ENCODE data around the gene RCHY1.
"Not testable (repeated sequence)": the region's sequence is repeated elsewhere in the genome, so short reads cannot be mapped to it uniquely, and the experiment has no call there.

Gene RCHY1

GRCh38 chr4:75530556-75531322 is 16.5 kb upstream of the RCHY1 start:
- Mint-ChIP-seq H3K27ac (no peak overlapping the region), H3K27me3 (no peaks in the 10 kb centered on the region), H3K4me3 (no peak overlapping the region), H3K4me1 (peaks cover 5% of the 10 kb centered on the region), H3K36me3 (peaks cover 45% of the 10 kb centered on the region), H3K9me3 (peaks cover 15% of the 10 kb centered on the region)

GRCh38 chr4:75527482-75527881 is 13.3 kb upstream of the RCHY1 start:
- H3K4me3 Mint-ChIP-seq: no peak overlapping the region
- H3K27me3 Mint-ChIP-seq: no peaks in the 10 kb centered on the region
- H3K27ac Mint-ChIP-seq: no peak overlapping the region
- H3K9me3 Mint-ChIP-seq: peaks cover 10% of the 10 kb centered on the region
- peaks cover 21% of the 10 kb centered on the region for H3K4me1 Mint-ChIP-seq
- peaks cover 46% of the 10 kb centered on the region for H3K36me3 Mint-ChIP-seq

GRCh38 chr4:75525910-75526309 is 11.7 kb upstream of the RCHY1 start:
- peaks cover 35% of the 10 kb centered on the region for H3K36me3 Mint-ChIP-seq
- peaks cover 29% of the 10 kb centered on the region for H3K4me1 Mint-ChIP-seq
- H3K9me3 Mint-ChIP-seq: peaks cover 5% of the 10 kb centered on the region
- no peaks in the 10 kb centered on the region for H3K27me3 Mint-ChIP-seq
- no peak overlapping the region for H3K4me3 Mint-ChIP-seq
- peak overlapping the region; percentile 51 for H3K27ac Mint-ChIP-seq

- Mint-ChIP-seq H3K36me3 (peaks cover 33% of the 10 kb centered on the region), H3K27ac (no peak overlapping the region), H3K9me3 (no peaks in the 10 kb centered on the region), H3K27me3 (no peaks in the 10 kb centered on the region), H3K4me3 (no peak overlapping the region), H3K4me1 (peaks cover 38% of the 10 kb centered on the region)
These were observed 10.9 kb upstream of the RCHY1 start for GRCh38 chr4:75525086-75525485.

- Mint-ChIP-seq H3K4me3 (peak overlapping the region; percentile 26), H3K36me3 (peaks cover 30% of the 10 kb centered on the region), H3K4me1 (peaks cover 66% of the 10 kb centered on the region)
- not testable (repeated sequence) for H3K9me3 Mint-ChIP-seq, H3K27me3 Mint-ChIP-seq, H3K27ac Mint-ChIP-seq
These were observed 5.2 kb upstream of the RCHY1 start for GRCh38 chr4:75519452-75519851.

GRCh38 chr4:75516144-75516543 is 1.9 kb upstream of the RCHY1 start:
- H3K36me3 Mint-ChIP-seq: peaks cover 25% of the 10 kb centered on the region
- H3K27ac Mint-ChIP-seq: peak overlapping the region; percentile 8
- no peaks in the 10 kb centered on the region for H3K27me3 Mint-ChIP-seq
- H3K4me3 Mint-ChIP-seq: no peak overlapping the region
- H3K4me1 Mint-ChIP-seq: peaks cover 52% of the 10 kb centered on the region
- H3K9me3 Mint-ChIP-seq: no peaks in the 10 kb centered on the region

GRCh38 chr4:75514949-75515612 is 878 bp upstream of the RCHY1 start:
- peaks cover 41% of the 10 kb centered on the region for H3K4me1 Mint-ChIP-seq
- H3K4me3 Mint-ChIP-seq: no peak overlapping the region
- H3K9me3 Mint-ChIP-seq: no peaks in the 10 kb centered on the region
- no peaks in the 10 kb centered on the region for H3K27me3 Mint-ChIP-seq
- H3K27ac Mint-ChIP-seq: peak overlapping the region; percentile 98
- peaks cover 22% of the 10 kb centered on the region for H3K36me3 Mint-ChIP-seq

- no peaks in the 10 kb centered on the region for H3K27me3 Mint-ChIP-seq
- H3K4me1 Mint-ChIP-seq: peaks cover 29% of the 10 kb centered on the region
- no peaks in the 10 kb centered on the region for H3K9me3 Mint-ChIP-seq
- H3K36me3 Mint-ChIP-seq: peaks cover 14% of the 10 kb centered on the region
- H3K27ac Mint-ChIP-seq: peak overlapping the region; percentile 98
- no peak overlapping the region for H3K4me3 Mint-ChIP-seq
These were observed 575 bp downstream of the RCHY1 start for GRCh38 chr4:75513526-75514130.

- H3K36me3 Mint-ChIP-seq: peaks cover 11% of the 10 kb centered on the region
- H3K27me3 Mint-ChIP-seq: no peaks in the 10 kb centered on the region
- no peaks in the 10 kb centered on the region for H3K9me3 Mint-ChIP-seq
- no peak overlapping the region for H3K4me3 Mint-ChIP-seq
- H3K4me1 Mint-ChIP-seq: peaks cover 24% of the 10 kb centered on the region
- no peak overlapping the region for H3K27ac Mint-ChIP-seq
These were observed 1.6 kb downstream of the RCHY1 start for GRCh38 chr4:75512386-75513211.

- peaks cover 11% of the 10 kb centered on the region for H3K36me3 Mint-ChIP-seq
- H3K9me3 Mint-ChIP-seq: no peaks in the 10 kb centered on the region
- H3K27me3 Mint-ChIP-seq: no peaks in the 10 kb centered on the region
- peaks cover 27% of the 10 kb centered on the region for H3K4me1 Mint-ChIP-seq
- H3K27ac Mint-ChIP-seq: no peak overlapping the region
- no peak overlapping the region for H3K4me3 Mint-ChIP-seq
These were observed 2.4 kb downstream of the RCHY1 start for GRCh38 chr4:75511841-75512240.

- Mint-ChIP-seq H3K4me1 (peaks cover 24% of the 10 kb centered on the region), H3K36me3 (peaks cover 15% of the 10 kb centered on the region), H3K4me3 (peak overlapping the region; percentile 60)
- not testable (repeated sequence) for H3K27ac Mint-ChIP-seq, H3K27me3 Mint-ChIP-seq, H3K9me3 Mint-ChIP-seq
These were observed 4.6 kb downstream of the RCHY1 start for GRCh38 chr4:75509592-75509991.

GRCh38 chr4:75505630-75506029 is 8.6 kb downstream of the RCHY1 start:
- Mint-ChIP-seq H3K9me3 (no peaks in the 10 kb centered on the region), H3K27me3 (no peaks in the 10 kb centered on the region), H3K36me3 (peaks cover 10% of the 10 kb centered on the region), H3K27ac (no peak overlapping the region), H3K4me3 (no peak overlapping the region), H3K4me1 (peaks cover 24% of the 10 kb centered on the region)

GRCh38 chr4:75502671-75503070 is 11.5 kb downstream of the RCHY1 start:
- Mint-ChIP-seq H3K27ac (no peak overlapping the region), H3K9me3 (no peaks in the 10 kb centered on the region), H3K36me3 (peaks cover 23% of the 10 kb centered on the region), H3K4me3 (no peak overlapping the region), H3K27me3 (no peaks in the 10 kb centered on the region), H3K4me1 (peaks cover 41% of the 10 kb centered on the region)

- H3K27me3 Mint-ChIP-seq: no peaks in the 10 kb centered on the region
- H3K4me1 Mint-ChIP-seq: peaks cover 44% of the 10 kb centered on the region
- H3K4me3 Mint-ChIP-seq: no peak overlapping the region
- no peaks in the 10 kb centered on the region for H3K9me3 Mint-ChIP-seq
- peaks cover 23% of the 10 kb centered on the region for H3K36me3 Mint-ChIP-seq
- H3K27ac Mint-ChIP-seq: no peak overlapping the region
These were observed 14.3 kb downstream of the RCHY1 start for GRCh38 chr4:75499900-75500299.

GRCh38 chr4:75498041-75498440 is 16.2 kb downstream of the RCHY1 start:
- no peak overlapping the region for H3K4me3 Mint-ChIP-seq
- peaks cover 43% of the 10 kb centered on the region for H3K4me1 Mint-ChIP-seq
- H3K27ac Mint-ChIP-seq: no peak overlapping the region
- H3K9me3 Mint-ChIP-seq: no peaks in the 10 kb centered on the region
- H3K27me3 Mint-ChIP-seq: no peaks in the 10 kb centered on the region
- peaks cover 25% of the 10 kb centered on the region for H3K36me3 Mint-ChIP-seq
